HG03571 (cell line): Measurements from ENCODE around the gene YKT6.
A peak's percentile ranks its signal among the peaks of the same experiment; 100 is the strongest.

ENCODE experiments used
- ATAC-seq: cut with Tn5 transposase; IDR thresholded peaks from one replicate; pipeline ENCODE4 v1.9.1; 2021; ENCODE audit not compliant: unreplicated experiment

YKT6 gene

DNA sequence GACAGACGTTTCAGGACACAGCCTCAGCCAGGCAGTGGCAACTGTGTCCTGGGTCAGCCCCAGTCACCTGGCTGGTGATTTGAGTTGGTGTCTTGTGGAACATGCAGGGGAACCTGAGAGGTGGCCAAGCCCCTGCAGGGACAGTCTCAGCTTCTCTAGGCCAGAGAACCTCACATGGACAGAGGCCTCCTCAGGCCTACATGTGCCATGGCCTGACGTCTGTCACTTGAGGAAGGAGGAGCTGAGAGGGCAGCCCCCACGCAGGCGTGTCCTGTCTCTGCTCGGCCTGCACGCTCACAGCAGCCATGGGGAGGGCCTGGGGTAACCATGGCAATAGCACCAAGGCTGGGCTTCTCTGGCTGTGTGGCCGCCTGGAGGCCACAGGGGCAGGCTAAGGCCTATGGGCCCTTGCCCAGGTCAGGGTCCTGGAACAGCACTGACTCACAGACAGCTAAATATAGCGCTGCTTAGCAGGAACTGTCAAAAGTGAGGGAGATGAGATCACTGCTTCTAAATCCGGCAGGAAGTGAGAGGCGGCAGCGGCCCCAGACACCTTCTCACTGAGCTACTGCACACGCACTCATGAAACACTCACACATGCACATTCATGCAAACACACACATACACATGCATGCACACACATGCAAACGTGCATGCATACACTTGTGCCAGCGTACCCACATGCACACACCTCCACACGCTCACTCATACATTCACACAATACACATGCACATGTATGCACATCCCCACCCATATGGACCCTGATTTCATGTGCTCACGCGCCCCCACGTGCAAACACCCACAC is 57.0 kb downstream of the YKT6 start:
- peak; percentile 84 for ATAC-seq

DNA sequence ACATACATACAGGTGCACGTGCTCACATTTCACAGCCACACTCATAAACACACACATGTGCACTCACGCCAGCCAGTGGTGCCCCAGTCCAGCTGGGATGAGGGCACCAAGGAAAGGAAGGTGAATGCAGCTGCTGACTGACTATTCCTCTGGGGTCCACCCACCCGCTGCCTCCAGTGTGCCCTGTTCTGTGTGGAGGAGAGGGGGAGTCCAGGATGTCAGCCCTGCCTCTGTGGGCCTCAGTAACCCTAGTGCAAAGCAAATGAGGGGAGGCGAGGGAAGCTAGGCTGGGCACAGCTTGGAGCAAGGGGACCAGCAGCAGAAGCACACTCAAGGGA is 57.6 kb downstream of the YKT6 start:
- ATAC-seq = no peak

DNA sequence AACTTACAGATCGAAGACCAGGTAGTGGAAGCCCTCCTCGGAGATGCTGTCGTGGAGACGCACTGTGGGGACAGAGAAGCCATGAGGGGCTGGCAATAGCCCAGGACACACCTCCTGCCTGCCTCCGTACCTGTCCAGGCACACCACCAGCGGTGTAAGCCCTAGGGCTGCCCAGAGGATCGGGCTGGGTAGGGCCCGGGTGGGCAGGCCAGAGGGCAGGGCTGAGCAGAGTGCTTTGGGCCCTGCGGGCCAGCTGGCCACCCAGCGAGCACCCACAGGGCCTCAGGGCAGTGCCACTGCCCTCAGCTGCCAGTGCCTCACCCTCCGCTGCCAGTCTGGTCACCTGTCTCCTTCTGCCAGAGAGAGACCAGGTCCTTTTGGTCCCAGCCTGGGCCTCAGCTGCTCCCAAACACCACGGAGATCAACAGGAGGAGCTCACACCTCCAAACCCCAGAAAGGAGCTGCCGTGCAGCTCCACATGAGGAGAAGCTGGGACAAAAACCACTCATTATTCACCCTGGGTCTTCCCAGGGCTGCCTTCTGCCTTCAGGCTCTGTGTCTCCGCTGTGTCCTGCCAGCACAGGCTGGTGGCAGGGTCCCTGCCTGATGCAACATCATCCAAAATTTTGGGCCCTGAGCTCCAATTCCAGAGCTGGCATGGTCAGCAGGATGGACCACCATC is 58.2 kb downstream of the YKT6 start:
- no peak for ATAC-seq

DNA sequence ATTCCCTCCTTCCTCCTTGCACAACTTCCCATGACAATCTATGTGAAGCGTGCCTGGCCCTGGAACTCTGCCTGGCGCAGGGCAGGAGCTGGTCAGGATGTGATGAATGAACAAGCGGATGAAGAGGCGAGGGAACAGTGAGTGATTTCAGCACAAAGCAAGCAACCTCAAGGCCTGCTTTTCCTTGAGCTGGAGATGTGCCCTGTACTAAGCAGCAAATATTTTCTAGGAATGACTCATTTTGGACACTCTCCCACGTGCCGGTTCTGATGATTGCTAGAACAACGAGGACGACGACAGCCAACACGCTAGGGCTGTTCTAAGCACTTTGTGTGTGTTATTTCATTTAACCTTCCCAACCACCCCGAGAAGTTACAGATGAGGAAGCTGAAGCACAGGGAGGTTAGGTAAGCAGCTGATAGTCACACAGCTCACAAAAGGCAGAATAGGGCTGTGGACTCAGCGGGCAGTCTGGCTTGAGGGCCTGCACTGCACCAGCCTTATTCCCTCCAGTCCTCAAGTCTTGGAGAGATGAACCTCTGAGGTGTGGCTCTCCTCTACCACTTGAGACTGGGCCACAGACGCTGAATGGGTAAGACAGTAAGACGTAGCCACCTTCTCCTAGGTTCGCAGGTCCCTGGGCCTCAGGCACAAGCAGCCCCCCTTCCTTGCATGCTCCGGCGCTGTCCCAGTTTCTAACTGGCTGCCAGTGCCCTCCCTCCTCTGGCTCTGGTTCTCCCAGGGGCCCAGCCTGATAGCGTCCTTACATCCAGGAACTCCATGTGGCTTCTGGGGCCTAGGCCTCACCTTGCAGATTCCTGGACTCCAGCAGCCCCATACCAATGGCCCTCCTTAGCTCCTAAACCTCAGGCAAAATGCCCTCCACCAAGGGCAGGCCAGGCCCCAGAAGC is 59.0 kb downstream of the YKT6 start:
- no peak for ATAC-seq

DNA sequence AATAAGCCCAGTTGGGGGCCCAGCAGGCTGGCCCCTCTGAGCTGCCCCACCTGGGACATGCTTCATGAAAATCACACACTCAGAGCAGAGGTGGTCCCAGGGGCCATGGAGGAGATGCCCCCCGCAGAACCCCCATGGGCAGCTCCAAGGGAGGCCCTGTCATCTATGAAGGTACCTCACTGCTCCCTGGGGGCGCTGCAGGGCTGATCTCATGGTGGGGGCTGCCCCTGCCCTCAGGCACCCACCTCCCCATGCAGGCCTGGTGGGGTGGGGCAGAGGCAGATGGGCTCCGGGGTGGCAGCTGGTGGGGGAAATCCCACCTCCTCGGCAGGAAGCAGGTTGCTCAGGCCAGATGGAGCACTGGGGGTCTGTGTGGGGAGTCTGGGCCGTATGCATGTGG is 60.5 kb downstream of the YKT6 start:
- ATAC-seq = no peak

DNA sequence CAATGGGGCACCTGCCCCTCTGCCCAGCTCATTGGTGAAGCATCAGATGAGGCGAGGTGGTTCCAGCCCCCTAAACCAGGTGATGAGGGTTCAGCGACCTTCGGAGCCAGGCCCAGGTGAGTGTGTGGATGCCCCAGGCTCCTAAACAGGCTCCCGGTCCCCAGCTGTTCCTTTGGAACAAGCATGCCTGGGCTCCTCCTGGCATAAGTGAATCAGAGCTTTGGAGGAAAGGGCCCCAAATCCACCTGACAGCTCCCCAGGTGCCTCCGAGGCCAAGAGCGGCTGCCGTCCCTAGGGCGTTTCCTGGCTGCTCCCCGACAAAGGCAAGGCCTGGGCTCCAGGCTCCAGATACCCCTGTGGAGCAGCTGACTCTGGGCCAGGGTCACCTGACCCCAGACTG is 61.3 kb downstream of the YKT6 start:
- ATAC-seq = no peak

DNA sequence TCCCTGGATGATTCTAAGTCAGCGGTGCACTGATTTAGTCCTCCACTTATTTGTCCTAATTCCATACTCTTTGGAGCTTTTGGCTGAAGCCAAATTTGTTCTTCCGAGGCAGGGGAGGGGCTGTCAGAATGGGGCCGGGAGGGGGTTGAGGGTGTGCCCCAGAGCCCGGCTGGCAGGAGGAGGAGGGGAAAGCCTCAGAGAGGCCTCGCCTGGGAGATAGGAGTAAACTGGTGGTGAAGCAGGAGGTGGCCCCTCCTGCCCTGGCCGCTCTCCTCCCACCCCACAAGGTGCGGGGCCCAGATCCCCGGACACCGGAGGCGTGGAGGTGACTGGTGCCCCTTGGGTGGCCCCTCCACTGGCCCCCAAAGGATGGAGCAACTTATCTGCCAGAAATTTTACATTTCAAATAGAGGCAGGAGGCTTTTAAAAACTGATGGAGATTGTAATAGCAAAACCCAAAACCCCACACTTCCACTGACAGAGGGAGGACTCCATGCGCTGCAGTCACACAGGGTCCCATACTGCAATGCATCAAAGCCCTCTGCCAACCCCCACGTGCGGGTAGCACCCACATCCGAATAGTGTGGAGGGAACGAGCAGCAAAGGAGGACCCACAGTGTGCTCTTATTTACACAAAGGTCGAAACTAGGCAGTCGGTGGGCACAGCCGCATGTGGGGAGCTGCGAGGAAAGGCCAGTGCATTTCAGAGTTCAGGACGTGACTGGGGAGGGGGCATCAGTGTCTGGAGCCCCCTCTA is 62.7 kb downstream of the YKT6 start:
- no peak for ATAC-seq
